ENCODE results near the gene IMMP1L.

DNA sequence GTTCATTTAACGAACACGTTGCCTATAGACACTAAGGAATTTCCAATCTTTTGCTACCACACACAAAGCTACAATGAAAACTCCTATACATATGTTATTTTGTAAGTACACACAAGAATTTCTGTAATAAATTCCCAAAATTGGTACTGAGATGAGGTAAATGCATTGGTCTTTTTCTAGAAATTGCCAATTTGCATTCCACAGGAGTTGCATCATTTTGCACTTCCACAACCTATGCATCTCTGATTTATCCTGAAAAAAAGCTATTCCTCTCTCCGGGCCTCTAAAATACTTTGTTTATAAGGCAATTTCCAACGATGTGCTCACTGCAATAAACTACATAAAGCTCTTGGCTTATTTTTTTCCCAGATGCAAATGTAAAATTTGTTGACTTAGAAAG, 24.9 kb downstream of the IMMP1L start:
- TF ChIP-seq, protein P1, sequence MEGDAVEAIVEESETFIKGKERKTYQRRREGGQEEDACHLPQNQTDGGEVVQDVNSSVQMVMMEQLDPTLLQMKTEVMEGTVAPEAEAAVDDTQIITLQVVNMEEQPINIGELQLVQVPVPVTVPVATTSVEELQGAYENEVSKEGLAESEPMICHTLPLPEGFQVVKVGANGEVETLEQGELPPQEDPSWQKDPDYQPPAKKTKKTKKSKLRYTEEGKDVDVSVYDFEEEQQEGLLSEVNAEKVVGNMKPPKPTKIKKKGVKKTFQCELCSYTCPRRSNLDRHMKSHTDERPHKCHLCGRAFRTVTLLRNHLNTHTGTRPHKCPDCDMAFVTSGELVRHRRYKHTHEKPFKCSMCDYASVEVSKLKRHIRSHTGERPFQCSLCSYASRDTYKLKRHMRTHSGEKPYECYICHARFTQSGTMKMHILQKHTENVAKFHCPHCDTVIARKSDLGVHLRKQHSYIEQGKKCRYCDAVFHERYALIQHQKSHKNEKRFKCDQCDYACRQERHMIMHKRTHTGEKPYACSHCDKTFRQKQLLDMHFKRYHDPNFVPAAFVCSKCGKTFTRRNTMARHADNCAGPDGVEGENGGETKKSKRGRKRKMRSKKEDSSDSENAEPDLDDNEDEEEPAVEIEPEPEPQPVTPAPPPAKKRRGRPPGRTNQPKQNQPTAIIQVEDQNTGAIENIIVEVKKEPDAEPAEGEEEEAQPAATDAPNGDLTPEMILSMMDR (IDR thresholded peaks at IDR 0.05; ENCODE audit: insufficient read depth, low read length): no peak
- TF ChIP-seq POLR2AphosphoS5 (IDR thresholded peaks at IDR 0.05; ENCODE audit: low read depth) (no peak), GABPA (IDR thresholded peaks at IDR 0.05; ENCODE audit: low read depth) (no peak)
